T-helper 17 cell (primary cell): ENCODE results near the gene HAUS8. TPM values are rescaled to one million over a fixed set of nuclear protein-coding genes. Genes with fewer than 3 reads are reported as not detected.
A peak's percentile ranks its signal among the peaks of the same experiment; 100 is the strongest.

Experiments
- ATAC-seq: fragments of 150-1000 bp; cut with Tn5 transposase; 2 replicates; pipeline ENCODE4 v1.10.0; 2021; ENCODE audit warnings: mild to moderate bottlenecking, moderate library complexity
- DNase-seq, 3 donors: peaks; one replicate each; pipeline versions ENCODE4 v3.0.0 to v3.0.0-alpha.2; 2020 to 2021
- H3K9me3 ChIP-seq: one replicate; pipeline ENCODE4 v1.7.0; 2013; ENCODE audit warnings: low read length, mild to moderate bottlenecking; ENCODE audit not compliant: control insufficient read depth, poor library complexity, severe bottlenecking
- H3K27ac Mint-ChIP-seq: one replicate; pipeline ENCODE4 v1.8.0; 2022; ENCODE audit warnings: mild to moderate bottlenecking, moderate library complexity, mixed read lengths
- H3K27me3 Mint-ChIP-seq: one replicate; pipeline ENCODE4 v1.8.0; 2022; ENCODE audit warnings: mixed read lengths
- H3K36me3 Mint-ChIP-seq: one replicate; pipeline ENCODE4 v1.8.0; 2022; ENCODE audit warnings: low read depth, mixed read lengths
- H3K4me1 Mint-ChIP-seq: one replicate; pipeline ENCODE4 v1.8.0; 2022; ENCODE audit warnings: mild to moderate bottlenecking, mixed read lengths
- H3K4me3 Mint-ChIP-seq: one replicate; pipeline ENCODE4 v1.8.0; 2022; ENCODE audit warnings: mild to moderate bottlenecking, moderate library complexity, mixed read lengths
- total RNA-seq, 4 donors: library from RNA in 2 of 4; stranded (reverse) in 2 of 4; gene quantifications; one replicate each; pipeline ENCODE4 v1.2.3 and lab custom pipeline; 2022 to 2026

Gene HAUS8
- total RNA-seq, 2 donors from 2014 or later, result 18.4 to 26.2 TPM

DNA sequence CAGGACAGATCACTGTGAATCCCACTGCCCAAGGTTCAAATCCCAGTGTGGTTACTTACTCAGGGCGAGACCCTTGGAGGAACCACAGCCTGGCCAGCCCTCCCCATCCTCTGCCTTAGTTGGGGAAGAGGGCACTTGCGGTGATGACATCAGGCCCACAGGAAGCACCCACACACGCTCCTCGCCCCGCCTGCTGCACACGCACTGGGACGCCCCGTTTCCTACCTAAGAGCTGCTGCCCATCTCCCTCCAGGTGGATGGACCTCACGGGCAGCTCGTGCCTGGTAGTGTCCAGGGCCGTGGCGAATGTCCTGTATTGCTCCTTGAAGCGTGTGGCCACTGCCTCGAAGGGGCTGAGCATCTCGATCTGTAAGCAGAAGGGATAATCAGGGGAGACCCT is 19.6 kb downstream of the HAUS8 start:
- Mint-ChIP-seq H3K4me1 (peaks cover 2% of the 10 kb centered on the region), H3K27me3 (no peaks in the 10 kb centered on the region), H3K4me3 (no peak overlapping the region), H3K27ac (no peak overlapping the region), H3K36me3 (peaks cover 3% of the 10 kb centered on the region)
- H3K9me3 ChIP-seq, result no peaks in the 10 kb centered on the region
- ATAC-seq, result no peak
- DNase-seq, result no peak

DNA sequence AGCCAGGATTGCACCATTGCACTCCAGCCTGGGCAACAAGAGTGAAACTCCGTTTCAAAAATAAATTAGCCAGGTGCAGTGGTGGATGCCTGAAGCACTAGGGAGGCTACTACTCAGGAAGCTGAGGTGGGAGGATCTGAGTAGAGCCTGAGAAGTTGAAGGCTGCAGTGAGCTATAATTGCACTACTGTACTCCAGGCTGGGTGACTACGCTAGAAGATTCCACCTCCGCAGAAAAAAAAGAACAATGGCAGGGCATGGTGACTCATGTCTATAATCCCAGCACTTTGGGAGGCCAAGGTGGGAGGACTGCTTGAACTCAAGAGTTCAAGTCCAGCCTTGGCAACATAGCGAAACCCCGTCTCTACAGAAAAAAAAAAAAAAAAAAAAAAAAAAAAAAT is 20.5 kb downstream of the HAUS8 start:
- Mint-ChIP-seq H3K27me3 (no peaks in the 10 kb centered on the region), H3K36me3 (peaks cover 3% of the 10 kb centered on the region), H3K27ac (no peak overlapping the region), H3K4me3 (no peak overlapping the region), H3K4me1 (no peaks in the 10 kb centered on the region)
- H3K9me3 ChIP-seq, result no peaks in the 10 kb centered on the region
- no peak for ATAC-seq
- no peak for DNase-seq

DNA sequence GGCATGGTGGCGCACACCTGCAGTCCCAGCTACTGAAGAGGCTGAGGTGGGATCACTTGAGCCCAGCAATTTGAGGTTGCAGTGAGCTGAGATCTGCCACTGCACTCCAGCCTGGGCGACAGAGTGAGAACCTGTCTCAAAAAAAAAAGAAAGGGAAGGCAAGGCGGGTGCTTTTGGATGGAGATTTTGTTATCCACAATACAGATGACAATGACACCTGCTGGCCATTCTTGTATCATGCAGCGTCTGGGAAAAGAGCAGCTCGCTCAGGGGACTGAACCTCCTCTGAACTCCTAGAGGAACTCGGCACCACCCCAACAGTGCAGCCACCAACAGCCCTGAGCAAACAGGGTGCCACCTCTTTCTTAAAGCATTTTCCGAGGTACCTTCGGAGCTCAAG is 22.8 kb downstream of the HAUS8 start:
- peak in 1 of 3 donors; percentile 22 for DNase-seq
- no peaks in the 10 kb centered on the region for H3K36me3 Mint-ChIP-seq

DNA sequence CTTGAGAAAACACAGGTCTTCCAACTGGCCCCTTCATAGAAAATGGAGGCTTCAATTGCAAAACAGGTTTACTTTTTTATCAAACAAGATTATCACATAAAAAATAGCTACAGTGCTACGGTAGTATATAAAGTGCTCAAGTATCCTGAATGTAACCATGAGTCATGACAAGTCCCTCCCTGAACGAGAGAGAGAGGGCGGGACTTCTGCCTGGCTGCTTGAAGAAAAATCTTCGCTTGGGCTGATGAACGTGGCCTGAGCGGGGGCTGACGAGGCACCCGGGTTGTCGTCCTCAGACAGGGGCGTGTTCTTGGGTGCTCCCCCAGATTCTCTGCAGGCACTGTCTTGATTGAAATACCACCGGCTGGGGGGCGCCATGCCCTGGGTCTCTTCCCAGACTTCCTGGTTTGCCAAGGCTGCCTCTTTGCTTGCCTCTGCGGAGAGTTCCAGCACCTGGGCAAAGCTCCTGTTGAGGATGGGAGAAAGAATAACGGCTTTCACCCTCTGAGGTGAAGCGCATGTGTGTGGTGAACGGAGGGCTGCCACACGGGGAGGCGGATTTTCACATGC is 25.5 kb downstream of the HAUS8 start:
- no peak overlapping the region for H3K4me3 Mint-ChIP-seq
- H3K9me3 ChIP-seq, result no peaks in the 10 kb centered on the region
- no peaks in the 10 kb centered on the region for H3K27me3 Mint-ChIP-seq
- H3K27ac Mint-ChIP-seq, result no peak overlapping the region
- ATAC-seq (no peak), DNase-seq (no peak)
- no peaks in the 10 kb centered on the region for H3K36me3 Mint-ChIP-seq
- H3K4me1 Mint-ChIP-seq, result no peaks in the 10 kb centered on the region

More for the DNA sequence above, 22.8 kb downstream of the HAUS8 start:
- no peak for ATAC-seq
- no peak overlapping the region for H3K4me3 Mint-ChIP-seq
- H3K9me3 ChIP-seq, result no peaks in the 10 kb centered on the region
- no peak overlapping the region for H3K27ac Mint-ChIP-seq
- no peaks in the 10 kb centered on the region for H3K4me1 Mint-ChIP-seq
- no peaks in the 10 kb centered on the region for H3K27me3 Mint-ChIP-seq

DNA sequence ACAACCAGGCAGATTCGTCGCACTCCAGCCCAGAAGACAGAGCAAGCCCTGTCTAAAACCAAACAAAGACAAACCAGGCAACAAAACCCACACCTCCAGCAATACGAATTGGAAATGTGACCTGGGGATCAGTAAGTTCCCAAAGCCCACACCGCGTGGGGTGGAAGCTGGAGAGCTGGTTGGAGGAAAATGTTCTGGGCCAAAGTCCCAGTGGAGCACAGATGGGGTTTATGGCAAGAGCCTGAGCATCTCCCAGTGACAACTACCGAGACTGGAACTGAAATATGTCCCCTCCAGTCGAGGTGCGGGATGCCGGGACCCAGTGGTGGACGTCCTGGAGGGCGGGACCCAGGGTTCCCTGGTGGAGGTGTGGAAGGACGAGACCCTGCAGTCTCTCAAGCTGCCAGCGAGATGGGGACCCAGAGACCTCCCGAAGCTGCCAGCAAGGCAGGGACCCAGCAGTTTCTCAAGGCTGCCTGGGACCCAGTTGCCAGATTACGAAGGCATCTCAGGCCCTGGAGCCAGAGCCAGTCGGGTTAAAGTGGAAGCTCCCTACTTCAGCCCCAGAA is 26.3 kb downstream of the HAUS8 start:
- no peak overlapping the region for H3K27ac Mint-ChIP-seq
- no peaks in the 10 kb centered on the region for H3K4me1 Mint-ChIP-seq
- DNase-seq (no peak), ATAC-seq (no peak)
- no peaks in the 10 kb centered on the region for H3K9me3 ChIP-seq
- no peaks in the 10 kb centered on the region for H3K27me3 Mint-ChIP-seq
- H3K4me3 Mint-ChIP-seq, result no peak overlapping the region
- H3K36me3 Mint-ChIP-seq, result no peaks in the 10 kb centered on the region

DNA sequence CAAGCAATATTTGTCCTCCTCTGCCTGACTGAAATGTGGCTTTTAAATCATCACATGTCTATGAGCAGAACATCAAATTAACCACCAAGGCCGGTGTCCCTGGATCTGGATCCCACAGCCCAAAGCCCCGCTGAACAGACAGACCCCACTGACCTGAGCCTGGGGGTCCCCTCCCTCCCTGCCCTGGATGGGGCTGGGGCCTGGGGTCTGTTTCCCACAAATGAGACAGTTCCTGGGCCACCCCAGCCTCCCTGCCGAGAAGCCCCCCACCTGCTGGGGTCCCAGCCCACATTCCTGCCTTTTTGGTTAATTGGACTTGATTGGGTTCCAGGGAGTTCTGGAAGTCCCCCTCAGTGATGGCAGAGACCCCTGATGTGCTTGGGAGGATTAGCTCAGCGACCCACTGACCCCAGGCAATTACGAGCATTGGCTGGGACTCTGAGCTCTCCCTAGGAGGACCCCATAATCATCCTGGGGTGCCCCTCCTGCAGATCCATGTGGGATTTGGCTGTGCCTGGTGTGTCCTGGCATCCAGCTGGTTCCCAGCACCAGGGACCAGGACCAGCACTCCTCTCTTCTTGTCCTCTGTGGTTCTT is 29.2 kb downstream of the HAUS8 start:
- no peak overlapping the region for H3K27ac Mint-ChIP-seq
- H3K4me1 Mint-ChIP-seq, result no peaks in the 10 kb centered on the region
- no peak for ATAC-seq
- H3K9me3 ChIP-seq, result no peaks in the 10 kb centered on the region
- no peak for DNase-seq
- H3K4me3 Mint-ChIP-seq, result no peak overlapping the region
- H3K27me3 Mint-ChIP-seq, result peaks cover 7% of the 10 kb centered on the region
- no peaks in the 10 kb centered on the region for H3K36me3 Mint-ChIP-seq

DNA sequence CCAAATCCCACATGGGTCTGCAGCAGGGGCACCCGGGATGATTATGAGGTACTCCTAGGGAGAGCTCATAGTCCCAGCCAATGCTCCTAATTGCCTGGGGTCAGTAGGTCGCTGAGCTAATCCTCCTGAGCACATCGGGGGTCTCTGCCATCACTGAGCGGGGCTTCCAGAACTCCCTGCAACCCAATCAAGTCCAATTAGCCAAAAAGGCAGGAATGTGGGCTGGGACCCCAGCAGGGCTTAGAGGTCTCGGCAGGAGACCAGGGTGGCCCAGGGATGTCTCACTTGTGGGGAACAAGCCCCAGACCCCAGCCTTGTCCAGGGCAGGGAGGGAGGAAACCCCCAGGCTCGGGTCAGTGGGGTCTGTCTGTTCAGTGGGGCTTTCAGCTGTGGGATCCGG is 31.5 kb downstream of the HAUS8 start:
- H3K36me3 Mint-ChIP-seq, result no peaks in the 10 kb centered on the region
- no peaks in the 10 kb centered on the region for H3K9me3 ChIP-seq
- no peaks in the 10 kb centered on the region for H3K4me1 Mint-ChIP-seq
- H3K4me3 Mint-ChIP-seq, result no peak overlapping the region
- ATAC-seq, result no peak
- H3K27ac Mint-ChIP-seq, result no peak overlapping the region
- DNase-seq, result no peak
- peaks cover 22% of the 10 kb centered on the region for H3K27me3 Mint-ChIP-seq

DNA sequence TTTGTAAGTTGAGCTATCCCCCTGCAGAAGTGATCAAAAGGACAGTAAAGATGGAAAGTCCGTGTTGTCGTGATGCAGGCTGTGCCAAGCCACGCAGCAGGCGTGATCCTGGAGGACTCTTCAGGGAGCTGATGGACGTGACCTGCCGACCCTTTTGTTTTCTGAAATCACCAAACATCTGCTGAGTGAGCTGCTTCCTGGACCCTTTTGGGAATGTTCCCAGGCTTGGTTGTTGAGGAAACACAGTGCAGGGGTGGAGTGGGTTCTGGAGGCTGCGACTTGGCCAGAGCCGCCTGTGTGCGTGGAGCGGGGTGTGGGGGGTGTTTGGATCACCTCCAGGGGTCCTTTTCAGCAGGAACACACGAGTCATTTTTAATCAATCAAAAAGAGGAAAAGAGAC is 33.3 kb downstream of the HAUS8 start:
- Mint-ChIP-seq H3K27me3 (peaks cover 30% of the 10 kb centered on the region), H3K4me1 (no peaks in the 10 kb centered on the region), H3K4me3 (no peak overlapping the region), H3K27ac (no peak overlapping the region), H3K36me3 (no peaks in the 10 kb centered on the region)
- H3K9me3 ChIP-seq, result no peaks in the 10 kb centered on the region
- DNase-seq, result no peak
- no peak for ATAC-seq

DNA sequence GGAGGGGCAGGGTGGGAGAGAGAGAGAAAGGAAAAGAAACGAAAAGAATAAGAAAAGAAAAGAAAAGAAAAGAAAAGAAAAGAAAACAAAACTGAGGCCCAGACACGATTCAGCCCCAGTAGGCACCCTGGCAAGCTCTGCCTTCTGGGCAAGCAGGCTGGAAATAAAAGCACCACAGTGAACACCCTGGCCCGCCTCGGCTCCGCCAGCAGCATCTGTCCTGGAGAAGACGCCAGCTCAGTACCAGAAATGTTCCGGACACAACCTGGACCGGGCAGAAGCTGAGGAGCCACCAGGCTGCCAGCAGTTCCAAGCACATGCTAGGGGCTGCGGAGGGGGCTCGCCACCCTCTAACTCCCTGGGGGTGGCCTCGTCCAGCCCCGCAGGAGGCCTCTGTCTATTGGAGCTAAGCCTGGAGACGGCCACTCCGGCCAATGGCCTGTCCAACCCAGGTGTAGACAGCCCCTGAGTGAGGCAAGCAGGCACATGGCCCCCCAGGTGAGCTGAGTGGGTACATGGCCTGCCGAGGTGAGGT is 37.2 kb downstream of the HAUS8 start:
- no peaks in the 10 kb centered on the region for H3K36me3 Mint-ChIP-seq
- ATAC-seq, result no peak
- no peaks in the 10 kb centered on the region for H3K4me1 Mint-ChIP-seq
- no peaks in the 10 kb centered on the region for H3K9me3 ChIP-seq
- no peak overlapping the region for H3K4me3 Mint-ChIP-seq
- H3K27ac Mint-ChIP-seq, result no peak overlapping the region
- H3K27me3 Mint-ChIP-seq, result peaks cover 30% of the 10 kb centered on the region
- no peak for DNase-seq

DNA sequence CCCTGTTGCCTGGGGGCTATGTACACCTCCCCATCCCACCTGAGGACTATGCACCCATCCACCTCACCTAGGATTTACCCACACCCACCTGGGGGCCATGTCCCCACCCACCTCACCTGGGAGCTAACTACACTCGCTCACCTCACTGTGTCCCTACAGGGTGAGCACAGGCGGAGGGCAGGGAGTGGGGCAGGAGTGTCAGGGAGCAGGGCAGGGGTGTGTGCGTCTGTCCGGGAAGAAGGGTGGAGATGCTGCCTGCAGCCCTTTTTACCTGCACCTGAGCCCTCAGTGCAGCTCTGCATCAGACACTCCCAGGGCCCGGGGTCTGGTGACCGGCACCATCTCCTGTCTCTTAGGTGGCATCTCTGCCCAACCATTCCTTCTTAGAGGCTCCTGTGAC is 38.1 kb downstream of the HAUS8 start:
- Mint-ChIP-seq H3K27me3 (peaks cover 30% of the 10 kb centered on the region), H3K36me3 (no peaks in the 10 kb centered on the region), H3K4me1 (peaks cover 2% of the 10 kb centered on the region), H3K4me3 (no peak overlapping the region), H3K27ac (no peak overlapping the region)
- DNase-seq (no peak), ATAC-seq (no peak)
- H3K9me3 ChIP-seq, result no peaks in the 10 kb centered on the region

DNA sequence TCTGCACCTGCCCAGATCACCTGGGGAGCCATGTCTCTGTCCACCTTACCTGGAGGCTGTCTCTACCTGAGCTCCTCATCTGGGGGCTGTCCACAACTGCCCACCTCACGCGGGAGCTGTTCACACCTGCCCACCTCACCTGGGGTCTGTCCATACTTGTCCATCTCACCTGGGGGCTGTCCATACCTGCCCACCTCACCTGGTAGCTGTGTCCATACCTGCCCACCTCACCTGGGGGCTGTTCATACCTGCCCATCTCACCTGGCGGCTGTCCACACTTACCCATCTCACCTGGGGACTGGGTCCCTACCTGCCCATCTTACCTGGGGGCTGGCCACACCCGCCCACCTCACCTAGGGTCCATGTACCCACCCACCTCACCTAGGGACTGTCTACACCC is 38.6 kb downstream of the HAUS8 start:
- DNase-seq (no peak), ATAC-seq (no peak)
- H3K9me3 ChIP-seq, result no peaks in the 10 kb centered on the region
- Mint-ChIP-seq H3K4me3 (no peak overlapping the region), H3K4me1 (peaks cover 2% of the 10 kb centered on the region), H3K27ac (no peak overlapping the region), H3K27me3 (peaks cover 25% of the 10 kb centered on the region), H3K36me3 (no peaks in the 10 kb centered on the region)

DNA sequence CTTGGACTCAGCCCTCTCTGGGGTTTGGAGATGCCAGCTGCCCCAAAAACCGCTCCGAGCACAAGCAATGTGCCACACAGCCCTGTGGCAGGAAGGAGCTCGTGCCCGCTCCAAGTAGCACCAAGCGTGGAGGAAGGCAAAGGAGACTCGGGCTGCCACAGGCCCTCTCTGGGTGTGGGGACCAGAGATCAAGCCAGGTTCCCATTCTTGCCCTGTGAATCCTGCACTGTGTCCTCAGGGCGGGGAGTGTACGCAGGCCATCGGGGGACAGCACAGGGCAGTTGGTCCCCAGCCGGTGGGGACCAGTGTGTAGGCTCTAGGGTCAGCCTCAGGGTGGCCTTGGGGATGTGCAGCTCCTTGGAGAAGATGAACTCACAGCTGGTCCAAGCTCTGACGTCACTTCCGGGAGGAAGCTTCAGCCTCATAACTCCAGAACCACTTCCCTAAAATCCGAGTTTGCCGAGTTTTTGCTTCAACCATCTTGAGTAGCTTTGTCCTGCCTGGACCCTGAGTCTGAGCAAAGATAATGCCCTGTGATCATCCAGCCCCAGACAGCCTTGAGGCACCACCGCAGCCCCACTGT is 39.3 kb downstream of the HAUS8 start:
- H3K9me3 ChIP-seq, result no peaks in the 10 kb centered on the region
- H3K27ac Mint-ChIP-seq, result no peak overlapping the region
- ATAC-seq (no peak), DNase-seq (no peak)
- H3K36me3 Mint-ChIP-seq, result no peaks in the 10 kb centered on the region
- H3K27me3 Mint-ChIP-seq, result peaks cover 23% of the 10 kb centered on the region
- H3K4me1 Mint-ChIP-seq, result peaks cover 2% of the 10 kb centered on the region
- H3K4me3 Mint-ChIP-seq, result no peak overlapping the region

DNA sequence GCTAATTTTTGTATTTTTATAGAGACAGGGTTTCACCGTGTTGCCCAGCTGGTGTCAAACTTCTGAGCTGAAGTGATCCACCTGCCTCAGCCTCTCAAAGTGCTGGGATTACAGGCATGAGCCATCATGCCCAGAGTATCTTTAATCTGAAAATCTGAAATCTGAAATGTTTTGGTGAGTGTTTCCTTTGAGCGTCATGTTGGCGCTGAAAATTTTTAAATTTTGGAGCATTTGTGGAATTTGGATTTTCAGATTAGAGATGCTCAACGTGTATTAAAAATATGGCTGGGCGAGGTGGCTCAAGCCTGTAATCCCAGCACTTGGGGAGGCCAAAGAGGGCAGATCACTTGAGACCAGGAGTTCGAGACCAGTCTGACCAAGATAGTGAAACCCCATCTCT is 43.5 kb downstream of the HAUS8 start:
- Mint-ChIP-seq H3K27ac (no peak overlapping the region), H3K27me3 (peaks cover 20% of the 10 kb centered on the region), H3K4me1 (peaks cover 6% of the 10 kb centered on the region), H3K4me3 (no peak overlapping the region), H3K36me3 (no peaks in the 10 kb centered on the region)
- no peak for DNase-seq
- no peaks in the 10 kb centered on the region for H3K9me3 ChIP-seq
- no peak for ATAC-seq
